Measurements from ENCODE around the gene ETS2. TPM values are rescaled to one million over a fixed set of nuclear protein-coding genes. Genes with fewer than 3 reads are reported as not detected.
"Not testable (repeated sequence)": the region's sequence is repeated elsewhere in the genome, so short reads cannot be mapped to it uniquely, and the experiment has no call there.

The ETS2 gene
- total and polyA plus RNA-seq, 12 donors, result 26.2 to 81.5 (median 43.8) TPM

GRCh38 chr21:38843806-38844503 is 38.2 kb downstream of the ETS2 start:
- 91 to 93% methylated on average over 4 of the region's 4 CpGs for WGBS, 2 donors
- peaks cover 0 to 27% (median 20%) of the 10 kb centered on the region in 9 donors for H3K4me1 ChIP-seq

GRCh38 chr21:38845374-38845773 is 39.6 kb downstream of the ETS2 start:
- H3K4me3 ChIP-seq; intact Hi-C loops (cut with DNase I); DNase-seq; H3K36me3 ChIP-seq; ATAC-seq; H3K27me3 ChIP-seq; H3K27ac ChIP-seq; H3K9me3 ChIP-seq: not testable (repeated sequence)
- peaks cover 0 to 36% (median 26%) of the 10 kb centered on the region in 9 donors for H3K4me1 ChIP-seq
- WGBS, 2 donors, result 96 to 98% methylated on average over 2 of the region's 2 CpGs

More at GRCh38 chr21:38843806-38844503, 38.2 kb downstream of the ETS2 start:
- Histone ChIP-seq H3K36me3 (no peaks in the 10 kb centered on the region), H3K27ac (no peak overlapping the region), H3K27me3 (no peaks in the 10 kb centered on the region), H3K9me3 (no peaks in the 10 kb centered on the region), H3K4me3 (no peak overlapping the region)
- no peak for TF ChIP-seq CTCF (IDR thresholded peaks at IDR 0.05)
- intact Hi-C loops (cut with DNase I), result no loop called here
- no peak for ATAC-seq
- no peak for DNase-seq

- TF ChIP-seq CTCF (IDR thresholded peaks at IDR 0.05), result no peak
- 59 to 71% methylated on average over 7 of the region's 7 CpGs for WGBS, 2 donors
- peak in 1 of 8 donors; percentile 31 for ATAC-seq
- Histone ChIP-seq H3K9me3 (peaks cover 0 to 6% (median 0%) of the 10 kb centered on the region in 11 donors), H3K4me3 (no peak overlapping the region), H3K4me1 (peaks cover 0 to 43% (median 26%) of the 10 kb centered on the region in 9 donors), H3K27me3 (no peaks in the 10 kb centered on the region), H3K36me3 (no peaks in the 10 kb centered on the region), H3K27ac (peak overlapping the region in 8 of 10 donors; percentile 3 to 73 (median 63))
- intact Hi-C loops (cut with DNase I), result no loop called here
- no peak for DNase-seq
Observed at GRCh38 chr21:38847556-38847955, 41.8 kb downstream of the ETS2 start.

GRCh38 chr21:38848187-38848609 is 42.5 kb downstream of the ETS2 start:
- Histone ChIP-seq H3K27me3 (no peaks in the 10 kb centered on the region), H3K27ac (peak overlapping the region in 8 of 10 donors; percentile 3 to 73 (median 63)), H3K4me3 (no peak overlapping the region), H3K9me3 (peaks cover 0 to 6% (median 0%) of the 10 kb centered on the region in 11 donors), H3K4me1 (peaks cover 0 to 43% (median 29%) of the 10 kb centered on the region in 9 donors), H3K36me3 (no peaks in the 10 kb centered on the region)
- WGBS, 2 donors, result 24 to 28% methylated on average over 7 of the region's 7 CpGs
- ATAC-seq, result peak; percentile 84 to 96 (median 94)
- peak; percentile 46 to 73 for DNase-seq
- TF ChIP-seq CTCF (IDR thresholded peaks at IDR 0.05), result no peak
- intact Hi-C loops (cut with DNase I), result no loop called here

GRCh38 chr21:38849776-38850175 is 44.0 kb downstream of the ETS2 start:
- 57 to 63% methylated on average over 6 of the region's 6 CpGs for WGBS, 2 donors
- no peak for DNase-seq
- ATAC-seq, result peak in 1 of 8 donors; percentile 32
- H3K9me3 ChIP-seq, result peaks cover 0 to 6% (median 0%) of the 10 kb centered on the region in 11 donors
- H3K27me3 ChIP-seq, result no peaks in the 10 kb centered on the region
- no peak for TF ChIP-seq CTCF (IDR thresholded peaks at IDR 0.05)
- intact Hi-C loops (cut with DNase I), result loop anchor here in 2 of 10 donors (5.0 to 10.0 kb wide), 2 partner anchors 53 to 55 kb away; no protein-coding TSS in a partner anchor
- H3K27ac ChIP-seq, result peak overlapping the region in 5 of 10 donors; percentile 4 to 73 (median 23)
- H3K36me3 ChIP-seq, result no peaks in the 10 kb centered on the region
- peaks cover 0 to 43% (median 33%) of the 10 kb centered on the region in 9 donors for H3K4me1 ChIP-seq
- H3K4me3 ChIP-seq, result no peak overlapping the region
